C4-2B (cell line): ENCODE results near the gene APOL5.
"Not testable (repeated sequence)": the region's sequence is repeated elsewhere in the genome, so short reads cannot be mapped to it uniquely, and the experiment has no call there.

ENCODE experiments used
- CTCF ChIP-seq: fragments of 450-650 bp; conservative IDR thresholded peaks from 2 replicates; pipeline ENCODE4 v1.5.1; 2017; ENCODE audit warnings: mild to moderate bottlenecking
- ZFX ChIP-seq: fragments of 450-650 bp; IDR thresholded peaks from 2 replicates; pipeline ENCODE4 v1.6.1; 2017

GRCh38 chr22:35699852-35700251 lies 17.8 kb upstream of the APOL5 start:
- not testable (repeated sequence) for TF ChIP-seq CTCF, ZFX
